HCT116 (cell line): ENCODE results near the gene BMP5. TPM values are rescaled to one million over a fixed set of nuclear protein-coding genes. Genes with fewer than 3 reads are reported as not detected.

Source experiments
- ATAC-seq: fragments of 200-7000 bp; cut with Tn5 transposase; 2 replicates; pipeline ENCODE4 v1.9.1; 2020; ENCODE audit warnings: mild to moderate bottlenecking, moderate library complexity
- BruUV-seq: library from RNA; stranded (reverse); fragments of 400-500 nt; replicated peaks from 2 replicates; lab custom pipeline; 2021; lab: Mats Ljungman, UMichigan
- CTCF ChIA-PET: fragments of 300-600 bp; sonication (Branson Sonifier 250); formaldehyde crosslinking; loops from one replicate; lab custom pipeline; 2021; ENCODE audit warnings: antibody characterized with exemption; lab: Charles Lee
- POLR2A ChIA-PET: fragments of 300-600, 350-600 bp; sonication (Branson Sonifier 250); formaldehyde crosslinking; loops from one replicate; lab custom pipeline; 2021; ENCODE audit warnings: antibody characterized with exemption; lab: Charles Lee
- RAD21 ChIA-PET, 2 experiments: fragments of 300-600 bp; sonication (Branson Sonifier 250); formaldehyde crosslinking; loops; one replicate each; lab custom pipeline; 2023; ENCODE audit warnings: low total read pairs in 2 of 2; ENCODE audit not compliant: uncharacterized antibody in 2 of 2, unreplicated experiment in 2 of 2, low non-redundant PET in 1 of 2; lab: Charles Lee
- DNase-seq: peaks from one replicate; pipeline ENCODE4 v3.0.0-alpha.2; 2010; ENCODE audit warnings: low read depth, low spot score
- H2AFZ ChIP-seq: fragments of 200-600 bp; shearing (Covaris generic), sonication (generic); 2 replicates; pipeline ENCODE4 v1.6.1; 2017; ENCODE audit warnings: low read depth, mixed run types, mixed read lengths, antibody characterized with exemption, low read length; ENCODE audit not compliant: poor library complexity, severe bottlenecking
- H3K27ac ChIP-seq: 2 replicates; pipeline ENCODE4 v1.5.1; 2012; ENCODE audit warnings: low read depth, low read length
- H3K27me3 ChIP-seq: fragments of 200-600 bp; sonication (generic); 2 replicates; pipeline ENCODE4 v1.6.1; 2016; ENCODE audit warnings: mixed run types, low read length, mixed read lengths; ENCODE audit not compliant: insufficient read depth
- H3K36me3 ChIP-seq, 2 experiments: fragments of 200-500 bp in 1 of 2; fragments of 200-600 bp in 1 of 2; sonication (Bioruptor generic) in 1 of 2; sonication (generic) in 1 of 2; 2 replicates each; pipeline versions ENCODE4 v1.5.1 to v1.6.1; 2014 to 2016; ENCODE audit warnings: low read length in 2 of 2, inconsistent platforms in 1 of 2, mixed read lengths in 1 of 2, mixed run types in 1 of 2; ENCODE audit not compliant: insufficient read depth in 2 of 2, control insufficient read depth in 1 of 2
- H3K4me1 ChIP-seq, 2 experiments: fragments of 200-600 bp in 1 of 2; sonication (generic) in 1 of 2; 2 replicates each; pipeline versions ENCODE4 v1.5.1 to v1.6.1; 2012 to 2017; ENCODE audit warnings: low read length in 2 of 2, inconsistent platforms in 1 of 2, mild to moderate bottlenecking in 1 of 2, mixed read lengths in 1 of 2, mixed run types in 1 of 2, moderate library complexity in 1 of 2; ENCODE audit not compliant: insufficient read depth in 2 of 2, control insufficient read depth in 1 of 2
- H3K4me2 ChIP-seq: fragments of 200-600 bp; sonication (generic); 2 replicates; pipeline ENCODE4 v1.6.1; 2017; ENCODE audit warnings: mixed run types, low read length, mixed read lengths
- H3K4me3 ChIP-seq, 2 experiments: fragments of 200-600 bp in 1 of 2; sonication (generic) in 1 of 2; replicated peaks in 1 of 2; 2 replicates each; pipeline ENCODE4 v1.5.1; 2011 to 2016; ENCODE audit warnings: low read length in 2 of 2, control low read depth in 1 of 2, low read depth in 1 of 2, mild to moderate bottlenecking in 1 of 2, mixed read lengths in 1 of 2, mixed run types in 1 of 2
- H3K79me2 ChIP-seq: fragments of 200-600 bp; sonication (generic); 2 replicates; pipeline ENCODE4 v1.6.1; 2017; ENCODE audit warnings: mild to moderate bottlenecking, mixed run types, low read length, moderate library complexity, mixed read lengths; ENCODE audit not compliant: insufficient read depth
- H3K9ac ChIP-seq: fragments of 200-600 bp; sonication (generic); 2 replicates; pipeline ENCODE4 v1.6.1; 2016; ENCODE audit warnings: low read length, mixed read lengths
- H3K9me2 ChIP-seq: fragments of 200-600 bp; sonication (generic), shearing (Covaris generic); 2 replicates; pipeline ENCODE4 v1.6.1; 2017; ENCODE audit warnings: mixed run types, mild to moderate bottlenecking, moderate library complexity; ENCODE audit not compliant: insufficient read depth
- H3K9me3 ChIP-seq, 2 experiments: fragments of 200-500 bp in 1 of 2; fragments of 200-600 bp in 1 of 2; sonication (Bioruptor generic) in 1 of 2; sonication (generic) in 1 of 2; 2 replicates each; pipeline ENCODE4 v1.6.1; 2014 to 2017; ENCODE audit warnings: low read length in 2 of 2, mixed read lengths in 2 of 2, inconsistent platforms in 1 of 2, low read depth in 1 of 2, mild to moderate bottlenecking in 1 of 2, mixed run types in 1 of 2, moderate library complexity in 1 of 2; ENCODE audit not compliant: control insufficient read depth in 1 of 2, insufficient read depth in 1 of 2
- H4K20me1 ChIP-seq: fragments of 200-600 bp; sonication (generic), shearing (Covaris generic); 2 replicates; pipeline ENCODE4 v1.6.1; 2017; ENCODE audit warnings: mixed run types, mild to moderate bottlenecking, moderate library complexity; ENCODE audit not compliant: insufficient read depth
- CEBPB ChIP-seq: IDR thresholded peaks from 2 replicates; pipeline ENCODE4 v1.6.1; 2012; ENCODE audit warnings: low read depth
- EGR1 ChIP-seq: IDR thresholded peaks from 2 replicates; pipeline ENCODE4 v1.6.1; 2012; ENCODE audit warnings: low read depth
- EZH2 ChIP-seq: fragments of 200-600 bp; sonication (generic); IDR thresholded peaks from 2 replicates; pipeline ENCODE4 v1.6.1; 2017; ENCODE audit warnings: antibody characterized with exemption, mixed run types
- EZH2phosphoT487 ChIP-seq: fragments of 200-600 bp; IDR thresholded peaks from 2 replicates; pipeline ENCODE4 v1.6.1; 2018; ENCODE audit warnings: antibody characterized with exemption, borderline replicate concordance
- FOSL1 ChIP-seq: IDR thresholded peaks from 2 replicates; pipeline ENCODE4 v1.6.1; 2012; ENCODE audit warnings: low read depth
- JUND ChIP-seq: IDR thresholded peaks from 2 replicates; pipeline ENCODE4 v1.6.1; 2012
- POLR2A ChIP-seq: IDR thresholded peaks from 2 replicates; pipeline ENCODE4 v1.7.0; 2011; ENCODE audit warnings: borderline replicate concordance; ENCODE audit not compliant: insufficient read depth, insufficient read length; ENCODE audit errors: extremely low read depth
- POLR2AphosphoS5 ChIP-seq: IDR thresholded peaks from 2 replicates; pipeline ENCODE4 v1.6.1; 2011; ENCODE audit warnings: mild to moderate bottlenecking, low read depth, low read length, moderate library complexity
- RAD21 ChIP-seq: IDR thresholded peaks from 2 replicates; pipeline ENCODE4 v1.6.1; 2012; ENCODE audit warnings: low read depth, mild to moderate bottlenecking
- SRF ChIP-seq: IDR thresholded peaks from 2 replicates; pipeline ENCODE4 v1.6.1; 2012; ENCODE audit warnings: low read depth
- YY1 ChIP-seq: IDR thresholded peaks from 2 replicates; pipeline ENCODE4 v1.6.1; 2011; ENCODE audit warnings: low read length, low read depth, moderate library complexity, mild to moderate bottlenecking; ENCODE audit not compliant: insufficient replicate concordance; ENCODE audit errors: extremely low read depth
- ZFX ChIP-seq: fragments of 450-650 bp; IDR thresholded peaks from 2 replicates; pipeline ENCODE4 v1.6.1; 2017
- ZNF274 ChIP-seq: fragments of 200-500 bp; sonication (Bioruptor generic); IDR thresholded peaks from 2 replicates; pipeline ENCODE4 v1.6.1; 2014; ENCODE audit warnings: mild to moderate bottlenecking, low read depth, low read length, inconsistent platforms
- intact Hi-C: fragments of 100-400 bp; cut with micrococcal nuclease; formaldehyde crosslinking; loops from 2 replicates; pipeline ENCODE4 v1.10.0; 2022
- total RNA-seq: library from RNA; stranded (reverse); gene quantifications from one replicate; pipeline ENCODE4 v1.2.1, GENCODE V29; 2021; ENCODE audit not compliant: unreplicated experiment
- TF ChIP-seq, protein P1 (sequence below): IDR thresholded peaks from 2 replicates; pipeline ENCODE4 v1.6.1; 2012
- TF ChIP-seq, protein P2 (sequence below): IDR thresholded peaks from 2 replicates; pipeline ENCODE4 v1.6.1; 2012; ENCODE audit warnings: low read depth
- TF ChIP-seq, protein P3 (sequence below), 3 experiments: fragments of 200-600 bp in 1 of 3; sonication (generic) in 1 of 3; IDR thresholded peaks in 2 of 3; conservative IDR thresholded peaks in 1 of 3; 2 replicates each; pipeline ENCODE4 v1.5.1; 2012 to 2017; ENCODE audit warnings: low read depth in 2 of 3, low read length in 2 of 3, antibody characterized with exemption in 1 of 3, borderline replicate concordance in 1 of 3, control low read depth in 1 of 3, mild to moderate bottlenecking in 1 of 3, mixed read lengths in 1 of 3, mixed run types in 1 of 3, moderate library complexity in 1 of 3; ENCODE audit not compliant: insufficient read depth in 1 of 3

The BMP5 gene
- total RNA-seq, 1 experiment from 2014 or later = not detected

DNA sequence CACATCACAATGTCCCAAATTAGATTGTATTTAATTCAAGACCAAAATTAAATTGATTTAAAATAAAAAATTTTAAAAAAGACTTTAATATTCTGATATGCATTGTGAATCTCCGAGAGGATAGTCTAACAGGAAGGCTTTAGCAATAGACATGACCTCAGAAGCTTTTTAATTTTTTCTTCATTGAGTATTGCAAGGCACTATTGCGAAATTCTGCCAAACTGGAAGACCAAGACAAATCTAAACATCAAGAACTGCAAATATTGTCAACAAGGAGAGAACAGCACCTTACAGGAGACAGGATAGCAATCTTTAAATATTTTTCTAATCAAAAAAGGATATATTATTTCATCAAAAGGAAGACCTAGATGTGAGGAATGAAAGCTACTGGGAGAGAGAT, 56.9 kb downstream of the BMP5 start:
- DNase-seq = no peak
- Histone ChIP-seq H3K4me3 (no peak overlapping the region), H3K9me2 (no peaks in the 10 kb centered on the region), H3K79me2 (no peaks in the 10 kb centered on the region), H3K4me2 (no peak overlapping the region), H3K4me1 (no peaks in the 10 kb centered on the region), H4K20me1 (no peaks in the 10 kb centered on the region; the same call in 1 of the 2 replicates), H3K27ac (no peak overlapping the region), H3K9me3 (no peaks in the 10 kb centered on the region), H3K9ac (no peak overlapping the region), H3K27me3 (peaks cover 31% of the 10 kb centered on the region), H2AFZ (no peak overlapping the region), H3K36me3 (no peaks in the 10 kb centered on the region)
- intact Hi-C loops = no loop called here
- ChIA-PET CTCF (no interaction called here), RAD21 (no interaction called here), POLR2A (no interaction called here)
- no TSS peak for BruUV-seq
- TF ChIP-seq EGR1 (no peak), POLR2AphosphoS5 (no peak)
- TF ChIP-seq, protein P1, sequence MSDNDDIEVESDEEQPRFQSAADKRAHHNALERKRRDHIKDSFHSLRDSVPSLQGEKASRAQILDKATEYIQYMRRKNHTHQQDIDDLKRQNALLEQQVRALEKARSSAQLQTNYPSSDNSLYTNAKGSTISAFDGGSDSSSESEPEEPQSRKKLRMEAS = no peak
- TF ChIP-seq, protein P2, sequence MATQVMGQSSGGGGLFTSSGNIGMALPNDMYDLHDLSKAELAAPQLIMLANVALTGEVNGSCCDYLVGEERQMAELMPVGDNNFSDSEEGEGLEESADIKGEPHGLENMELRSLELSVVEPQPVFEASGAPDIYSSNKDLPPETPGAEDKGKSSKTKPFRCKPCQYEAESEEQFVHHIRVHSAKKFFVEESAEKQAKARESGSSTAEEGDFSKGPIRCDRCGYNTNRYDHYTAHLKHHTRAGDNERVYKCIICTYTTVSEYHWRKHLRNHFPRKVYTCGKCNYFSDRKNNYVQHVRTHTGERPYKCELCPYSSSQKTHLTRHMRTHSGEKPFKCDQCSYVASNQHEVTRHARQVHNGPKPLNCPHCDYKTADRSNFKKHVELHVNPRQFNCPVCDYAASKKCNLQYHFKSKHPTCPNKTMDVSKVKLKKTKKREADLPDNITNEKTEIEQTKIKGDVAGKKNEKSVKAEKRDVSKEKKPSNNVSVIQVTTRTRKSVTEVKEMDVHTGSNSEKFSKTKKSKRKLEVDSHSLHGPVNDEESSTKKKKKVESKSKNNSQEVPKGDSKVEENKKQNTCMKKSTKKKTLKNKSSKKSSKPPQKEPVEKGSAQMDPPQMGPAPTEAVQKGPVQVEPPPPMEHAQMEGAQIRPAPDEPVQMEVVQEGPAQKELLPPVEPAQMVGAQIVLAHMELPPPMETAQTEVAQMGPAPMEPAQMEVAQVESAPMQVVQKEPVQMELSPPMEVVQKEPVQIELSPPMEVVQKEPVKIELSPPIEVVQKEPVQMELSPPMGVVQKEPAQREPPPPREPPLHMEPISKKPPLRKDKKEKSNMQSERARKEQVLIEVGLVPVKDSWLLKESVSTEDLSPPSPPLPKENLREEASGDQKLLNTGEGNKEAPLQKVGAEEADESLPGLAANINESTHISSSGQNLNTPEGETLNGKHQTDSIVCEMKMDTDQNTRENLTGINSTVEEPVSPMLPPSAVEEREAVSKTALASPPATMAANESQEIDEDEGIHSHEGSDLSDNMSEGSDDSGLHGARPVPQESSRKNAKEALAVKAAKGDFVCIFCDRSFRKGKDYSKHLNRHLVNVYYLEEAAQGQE = no peak
- ATAC-seq = no peak

DNA sequence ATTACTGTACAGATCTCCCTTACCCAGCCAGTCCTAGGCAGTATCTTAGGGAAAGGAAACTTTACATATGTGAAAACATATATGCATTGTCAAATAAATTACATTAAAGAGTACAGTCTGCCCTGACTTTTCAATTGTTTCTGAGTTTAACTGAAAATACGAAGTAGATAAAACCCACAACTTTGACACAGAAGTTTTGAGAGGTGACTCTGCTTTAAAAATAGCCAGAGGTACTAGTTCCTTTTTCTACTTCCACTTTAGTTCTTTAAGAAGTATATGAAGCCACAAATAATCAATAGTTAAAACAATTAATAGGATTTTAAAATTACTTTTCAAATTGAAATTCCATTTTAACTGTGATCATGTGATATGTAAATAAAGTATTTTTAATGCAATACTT, 62.9 kb downstream of the BMP5 start:
- intact Hi-C loops = no loop called here
- CTCF ChIA-PET = no interaction called here
- no peak overlapping the region for H3K27ac ChIP-seq
- no peak for TF ChIP-seq CEBPB
- TF ChIP-seq ZFX = no peak
- TF ChIP-seq EZH2phosphoT487 = no peak
- no peak for TF ChIP-seq EGR1
- TF ChIP-seq POLR2A = no peak
- TF ChIP-seq EZH2 = no peak
- no peak for TF ChIP-seq FOSL1
- no peak for TF ChIP-seq ZNF274
- TF ChIP-seq, protein P1 = no peak
- no peak for TF ChIP-seq JUND
- TF ChIP-seq SRF = no peak
- TF ChIP-seq YY1 = no peak
- no peak for TF ChIP-seq RAD21
- no peak for TF ChIP-seq POLR2AphosphoS5
- TF ChIP-seq, protein P3, sequence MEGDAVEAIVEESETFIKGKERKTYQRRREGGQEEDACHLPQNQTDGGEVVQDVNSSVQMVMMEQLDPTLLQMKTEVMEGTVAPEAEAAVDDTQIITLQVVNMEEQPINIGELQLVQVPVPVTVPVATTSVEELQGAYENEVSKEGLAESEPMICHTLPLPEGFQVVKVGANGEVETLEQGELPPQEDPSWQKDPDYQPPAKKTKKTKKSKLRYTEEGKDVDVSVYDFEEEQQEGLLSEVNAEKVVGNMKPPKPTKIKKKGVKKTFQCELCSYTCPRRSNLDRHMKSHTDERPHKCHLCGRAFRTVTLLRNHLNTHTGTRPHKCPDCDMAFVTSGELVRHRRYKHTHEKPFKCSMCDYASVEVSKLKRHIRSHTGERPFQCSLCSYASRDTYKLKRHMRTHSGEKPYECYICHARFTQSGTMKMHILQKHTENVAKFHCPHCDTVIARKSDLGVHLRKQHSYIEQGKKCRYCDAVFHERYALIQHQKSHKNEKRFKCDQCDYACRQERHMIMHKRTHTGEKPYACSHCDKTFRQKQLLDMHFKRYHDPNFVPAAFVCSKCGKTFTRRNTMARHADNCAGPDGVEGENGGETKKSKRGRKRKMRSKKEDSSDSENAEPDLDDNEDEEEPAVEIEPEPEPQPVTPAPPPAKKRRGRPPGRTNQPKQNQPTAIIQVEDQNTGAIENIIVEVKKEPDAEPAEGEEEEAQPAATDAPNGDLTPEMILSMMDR (IDR thresholded peaks at IDR 0.05 in 2 of 3, conservative IDR thresholded peaks at IDR 0.05 in 1 of 3; ENCODE audit: borderline replicate concordance in 1 of 3, insufficient read depth in 1 of 3, low read depth in 2 of 3, low read length in 2 of 3) = no peak
- TF ChIP-seq, all 23 proteins: peak for 0
- H3K4me1 ChIP-seq = no peaks in the 10 kb centered on the region
- H3K9me2 ChIP-seq = no peaks in the 10 kb centered on the region
- H3K9me3 ChIP-seq = no peaks in the 10 kb centered on the region
- ChIA-PET POLR2A (no interaction called here), RAD21 (no interaction called here)
- BruUV-seq = no TSS peak
- H3K79me2 ChIP-seq = no peaks in the 10 kb centered on the region
- ATAC-seq = no peak
- H3K4me3 ChIP-seq = no peak overlapping the region
- H3K9ac ChIP-seq = no peak overlapping the region
- DNase-seq = no peak
- H4K20me1 ChIP-seq = no peaks in the 10 kb centered on the region; the same call in 1 of the 2 replicates
- H2AFZ ChIP-seq = no peak overlapping the region
- H3K4me2 ChIP-seq = no peak overlapping the region
- H3K27me3 ChIP-seq = peaks cover 22% of the 10 kb centered on the region
- no peaks in the 10 kb centered on the region for H3K36me3 ChIP-seq
